Astrocyte (in vitro differentiated cells and primary cell): ENCODE data around the gene FAM222B. TPM values are rescaled to one million over a fixed set of nuclear protein-coding genes. Genes with fewer than 3 reads are reported as not detected.
"Not testable (repeated sequence)": the region's sequence is repeated elsewhere in the genome, so short reads cannot be mapped to it uniquely, and the experiment has no call there.

Experiments
- DNase-seq: peaks from one replicate; pipeline ENCODE4 v3.0.0-alpha.2; 2010; ENCODE audit warnings: low read depth
- FAIRE-seq: peaks from 2 replicates; lab custom pipeline; 2011; peaks lifted over from hg19 to GRCh38; lab: Jason Lieb, UNC
- H2AFZ ChIP-seq: 2 replicates; pipeline ENCODE4 v1.6.0; 2012; ENCODE audit warnings: low read depth, low read length, inconsistent platforms
- H3K27ac ChIP-seq: 2 replicates; pipeline ENCODE4 v1.5.1; 2011; ENCODE audit warnings: low read depth, low read length, inconsistent platforms
- H3K27me3 ChIP-seq: 2 replicates; pipeline ENCODE4 v1.6.0; 2011; ENCODE audit warnings: low read length, inconsistent platforms; ENCODE audit not compliant: insufficient read depth
- H3K36me3 ChIP-seq: 2 replicates; pipeline ENCODE4 v1.5.1; 2011; ENCODE audit warnings: low read length, inconsistent platforms; ENCODE audit not compliant: insufficient read depth
- H3K4me1 ChIP-seq: 2 replicates; pipeline ENCODE4 v1.5.1; 2011; ENCODE audit warnings: low read length, inconsistent platforms; ENCODE audit not compliant: insufficient read depth
- H3K4me2 ChIP-seq: 2 replicates; pipeline ENCODE4 v1.6.0; 2012; ENCODE audit warnings: low read length, inconsistent platforms
- H3K4me3 ChIP-seq: 2 replicates; pipeline ENCODE4 v1.5.1; 2011; ENCODE audit warnings: low read depth, mild to moderate bottlenecking, low read length, inconsistent platforms; ENCODE audit not compliant: insufficient read depth
- H3K79me2 ChIP-seq: 2 replicates; pipeline ENCODE4 v1.6.0; 2012; ENCODE audit warnings: mild to moderate bottlenecking, low read length, inconsistent platforms; ENCODE audit not compliant: insufficient read depth
- H3K9ac ChIP-seq: 2 replicates; pipeline ENCODE4 v1.6.0; 2012; ENCODE audit warnings: mild to moderate bottlenecking, low read length, inconsistent platforms
- H3K9me3 ChIP-seq: 2 replicates; pipeline ENCODE4 v1.5.1; 2012; ENCODE audit warnings: low read depth, mild to moderate bottlenecking, low read length, inconsistent platforms; ENCODE audit not compliant: insufficient read depth
- H4K20me1 ChIP-seq: 2 replicates; pipeline ENCODE4 v1.6.0; 2012; ENCODE audit warnings: low read length, inconsistent platforms; ENCODE audit not compliant: insufficient read depth
- H3K27ac Mint-ChIP-seq: one replicate; pipeline ENCODE4 v1.8.0; 2021; ENCODE audit warnings: mild to moderate bottlenecking, mixed read lengths; ENCODE audit not compliant: unreplicated experiment
- H3K27me3 Mint-ChIP-seq: one replicate; pipeline ENCODE4 v1.8.0; 2021; ENCODE audit warnings: low read depth, mixed read lengths; ENCODE audit not compliant: unreplicated experiment
- H3K36me3 Mint-ChIP-seq: one replicate; pipeline ENCODE4 v1.8.0; 2021; ENCODE audit warnings: low read depth, mixed read lengths; ENCODE audit not compliant: unreplicated experiment
- H3K4me1 Mint-ChIP-seq: one replicate; pipeline ENCODE4 v1.8.0; 2021; ENCODE audit warnings: low read depth, mixed read lengths; ENCODE audit not compliant: unreplicated experiment
- H3K4me3 Mint-ChIP-seq: one replicate; pipeline ENCODE4 v1.8.0; 2021; ENCODE audit warnings: mild to moderate bottlenecking, moderate library complexity, mixed read lengths; ENCODE audit not compliant: unreplicated experiment
- H3K9me3 Mint-ChIP-seq: one replicate; pipeline ENCODE4 v1.8.0; 2021; ENCODE audit warnings: mild to moderate bottlenecking, mixed read lengths; ENCODE audit not compliant: unreplicated experiment
- EZH2 ChIP-seq: IDR thresholded peaks from 2 replicates; pipeline ENCODE4 v1.6.1; 2012; ENCODE audit warnings: mild to moderate bottlenecking, low read length, inconsistent platforms; ENCODE audit not compliant: insufficient read depth
- total RNA-seq: library from RNA; stranded (reverse); gene quantifications from 2 replicates; pipeline ENCODE4 v1.2.1, GENCODE V29; 2021
- TF ChIP-seq, protein P1 (sequence below): IDR thresholded peaks from 2 replicates; pipeline ENCODE4 v1.5.1; 2011; ENCODE audit warnings: low read depth, mild to moderate bottlenecking, inconsistent platforms, low read length, moderate library complexity; ENCODE audit not compliant: insufficient read depth

Gene FAM222B
- total RNA-seq, 1 donor from 2014 or later, result 53.0 TPM

DNA sequence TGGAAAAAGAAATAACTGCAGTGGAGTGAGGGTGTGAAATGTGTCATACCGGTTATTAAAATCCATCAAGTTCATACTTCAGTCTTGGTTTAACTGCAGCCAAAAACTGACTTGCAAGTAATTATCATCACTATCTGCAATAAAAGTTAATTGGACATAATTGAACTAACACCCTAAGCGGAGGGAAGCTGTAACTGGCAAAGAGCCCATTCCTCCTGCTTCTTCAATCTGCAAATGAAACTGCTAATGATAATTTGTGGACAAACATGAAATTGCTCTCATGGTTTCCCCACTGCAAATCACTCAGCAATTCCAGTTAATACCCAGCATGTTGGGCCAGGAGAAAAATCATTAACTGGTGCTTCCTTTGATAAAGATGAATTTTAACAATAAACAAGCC lies 46.5 kb downstream of the FAM222B start:
- Histone ChIP-seq H2AFZ (no peak overlapping the region), H3K79me2 (peaks cover 78% of the 10 kb centered on the region), H3K4me2 (no peak overlapping the region), H3K9me3 (no peaks in the 10 kb centered on the region), H3K27ac (no peak overlapping the region), H3K27me3 (no peaks in the 10 kb centered on the region), H4K20me1 (peaks cover 71% of the 10 kb centered on the region), H3K36me3 (peaks cover 2% of the 10 kb centered on the region), H3K4me3 (no peak overlapping the region), H3K9ac (no peak overlapping the region), H3K4me1 (no peaks in the 10 kb centered on the region)
- Mint-ChIP-seq H3K4me3 (no peak overlapping the region), H3K27ac (no peak overlapping the region), H3K9me3 (no peaks in the 10 kb centered on the region), H3K27me3 (no peaks in the 10 kb centered on the region), H3K4me1 (peaks cover 2% of the 10 kb centered on the region), H3K36me3 (no peaks in the 10 kb centered on the region)
- DNase-seq (no peak), FAIRE-seq (no peak)
- TF ChIP-seq, protein P1, sequence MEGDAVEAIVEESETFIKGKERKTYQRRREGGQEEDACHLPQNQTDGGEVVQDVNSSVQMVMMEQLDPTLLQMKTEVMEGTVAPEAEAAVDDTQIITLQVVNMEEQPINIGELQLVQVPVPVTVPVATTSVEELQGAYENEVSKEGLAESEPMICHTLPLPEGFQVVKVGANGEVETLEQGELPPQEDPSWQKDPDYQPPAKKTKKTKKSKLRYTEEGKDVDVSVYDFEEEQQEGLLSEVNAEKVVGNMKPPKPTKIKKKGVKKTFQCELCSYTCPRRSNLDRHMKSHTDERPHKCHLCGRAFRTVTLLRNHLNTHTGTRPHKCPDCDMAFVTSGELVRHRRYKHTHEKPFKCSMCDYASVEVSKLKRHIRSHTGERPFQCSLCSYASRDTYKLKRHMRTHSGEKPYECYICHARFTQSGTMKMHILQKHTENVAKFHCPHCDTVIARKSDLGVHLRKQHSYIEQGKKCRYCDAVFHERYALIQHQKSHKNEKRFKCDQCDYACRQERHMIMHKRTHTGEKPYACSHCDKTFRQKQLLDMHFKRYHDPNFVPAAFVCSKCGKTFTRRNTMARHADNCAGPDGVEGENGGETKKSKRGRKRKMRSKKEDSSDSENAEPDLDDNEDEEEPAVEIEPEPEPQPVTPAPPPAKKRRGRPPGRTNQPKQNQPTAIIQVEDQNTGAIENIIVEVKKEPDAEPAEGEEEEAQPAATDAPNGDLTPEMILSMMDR, result no peak
- TF ChIP-seq EZH2, result no peak

DNA sequence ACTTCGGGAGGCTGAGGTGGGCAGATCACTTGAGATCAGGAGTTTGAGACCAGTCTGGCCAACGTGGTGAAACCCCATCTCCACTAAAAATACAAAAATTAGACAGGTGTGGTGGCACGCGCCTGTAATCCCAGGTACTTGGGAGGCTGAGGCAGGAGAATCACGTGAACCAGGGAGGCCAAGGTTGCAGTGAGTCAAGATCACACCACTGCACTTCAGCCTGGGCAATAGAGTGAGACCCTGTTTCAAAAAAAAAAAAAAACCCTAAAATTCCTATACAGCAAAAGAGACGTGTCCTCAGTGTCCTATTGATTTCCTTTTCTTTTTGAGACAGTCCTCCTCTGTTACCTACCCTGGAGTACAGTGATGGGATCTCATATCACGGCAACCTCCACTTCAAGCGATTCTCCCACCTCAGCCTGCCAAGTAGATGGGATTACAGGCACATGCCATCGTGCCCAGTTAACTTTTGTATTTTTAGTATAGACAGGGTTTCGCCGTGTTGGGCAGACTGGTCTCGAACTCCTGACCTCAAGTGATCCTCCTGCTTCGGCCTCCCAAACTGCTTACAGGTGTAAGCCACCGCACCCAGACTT lies 47.6 kb downstream of the FAM222B start:
- H3K4me3 Mint-ChIP-seq, H3K27ac ChIP-seq, H3K4me1 Mint-ChIP-seq, H3K36me3 ChIP-seq, H3K36me3 Mint-ChIP-seq, H3K4me1 ChIP-seq, H3K27me3 ChIP-seq, FAIRE-seq, DNase-seq, H3K9me3 ChIP-seq, H3K4me3 ChIP-seq, H3K27ac Mint-ChIP-seq, H2AFZ ChIP-seq, H3K9ac ChIP-seq, H3K4me2 ChIP-seq, H3K9me3 Mint-ChIP-seq, H3K27me3 Mint-ChIP-seq: not testable (repeated sequence)
- Histone ChIP-seq H3K79me2 (peaks cover 80% of the 10 kb centered on the region), H4K20me1 (peaks cover 71% of the 10 kb centered on the region)

DNA sequence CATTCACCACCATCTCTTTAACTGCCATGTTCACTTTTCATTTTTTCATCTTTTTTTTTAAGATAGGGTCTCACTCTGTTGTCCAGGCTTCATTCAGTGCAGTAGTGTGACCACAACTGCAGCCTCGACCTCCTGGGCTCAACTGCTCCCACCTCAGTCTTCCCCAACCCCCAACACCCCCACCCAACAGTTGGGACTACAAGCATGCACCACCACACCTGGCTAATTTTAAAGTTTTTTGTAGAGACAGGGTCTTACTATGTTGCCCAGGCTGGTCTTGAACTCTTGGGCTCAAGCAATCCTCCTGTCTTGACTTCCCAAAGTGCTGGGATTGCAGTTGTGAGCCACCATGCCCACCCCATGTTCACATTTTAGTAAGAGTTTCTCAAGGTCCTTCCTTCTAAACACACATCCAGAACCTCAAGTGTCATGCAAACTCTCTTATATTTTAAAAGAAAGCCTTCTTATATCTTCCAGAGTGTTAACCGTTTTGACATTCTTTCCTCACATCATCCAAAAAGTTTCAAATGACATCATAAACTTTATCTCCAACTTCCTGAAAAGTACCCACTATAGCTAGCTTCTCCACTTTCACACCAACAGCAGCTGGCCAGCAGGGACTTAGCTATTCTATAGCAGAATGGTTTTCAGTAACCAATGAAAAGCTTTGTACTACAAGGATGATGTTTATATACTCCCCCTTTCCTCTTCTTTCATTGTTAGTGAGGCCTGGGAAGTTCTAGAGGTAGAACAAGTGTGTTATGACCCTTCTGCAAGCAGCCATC lies 49.5 kb downstream of the FAM222B start:
- Mint-ChIP-seq H3K27me3 (no peaks in the 10 kb centered on the region), H3K9me3 (no peaks in the 10 kb centered on the region), H3K4me1 (peaks cover 5% of the 10 kb centered on the region), H3K27ac (no peak overlapping the region), H3K36me3 (no peaks in the 10 kb centered on the region), H3K4me3 (no peak overlapping the region)
- TF ChIP-seq, protein P1, result no peak
- Histone ChIP-seq H4K20me1 (peaks cover 78% of the 10 kb centered on the region), H3K27ac (no peak overlapping the region), H3K4me1 (no peaks in the 10 kb centered on the region), H2AFZ (no peak overlapping the region), H3K9me3 (no peaks in the 10 kb centered on the region), H3K79me2 (peaks cover 81% of the 10 kb centered on the region), H3K9ac (no peak overlapping the region), H3K4me3 (no peak overlapping the region), H3K27me3 (no peaks in the 10 kb centered on the region), H3K4me2 (no peak overlapping the region), H3K36me3 (peaks cover 4% of the 10 kb centered on the region)
- DNase-seq (no peak), FAIRE-seq (no peak)
